Small intestine (tissue), 7 donors: ENCODE measurements around the gene TBC1D17. TPM values are rescaled to one million over a fixed set of nuclear protein-coding genes. Genes with fewer than 3 reads are reported as not detected.

Experiments used
- DNase-seq, 2 donors: peaks; one replicate each; pipeline versions ENCODE4 v3.0.0 to v3.0.0-alpha.2; 2013
- FAIRE-seq: peaks from 2 replicates; lab custom pipeline; 2012; peaks lifted over from hg19 to GRCh38; lab: Jason Lieb, UNC
- H3K27ac ChIP-seq, 3 donors: one replicate each; pipeline ENCODE4 v1.5.1; 2013; ENCODE audit warnings: low read length in 2 of 3, mild to moderate bottlenecking in 2 of 3, control low read depth in 1 of 3, inconsistent platforms in 1 of 3, low read depth in 1 of 3, moderate library complexity in 1 of 3
- H3K27me3 ChIP-seq, 3 donors: one replicate each; pipeline ENCODE4 v1.6.1; 2013; ENCODE audit warnings: low read length in 3 of 3, inconsistent platforms in 1 of 3; ENCODE audit not compliant: control insufficient read depth in 3 of 3, insufficient read depth in 3 of 3
- H3K36me3 ChIP-seq, 3 donors: one replicate each; pipeline ENCODE4 v1.6.1; 2013; ENCODE audit warnings: low read length in 3 of 3, inconsistent platforms in 1 of 3, low read depth in 1 of 3, mild to moderate bottlenecking in 1 of 3, moderate library complexity in 1 of 3; ENCODE audit not compliant: control insufficient read depth in 3 of 3, insufficient read depth in 2 of 3
- H3K4me1 ChIP-seq, 3 donors: one replicate each; pipeline ENCODE4 v1.6.1; 2013; ENCODE audit warnings: low read length in 2 of 3, inconsistent platforms in 1 of 3, low read depth in 1 of 3, mild to moderate bottlenecking in 1 of 3, moderate library complexity in 1 of 3; ENCODE audit not compliant: control insufficient read depth in 3 of 3, insufficient read depth in 2 of 3
- H3K4me3 ChIP-seq, 3 donors: one replicate each; pipeline ENCODE4 v1.5.1; 2013; ENCODE audit warnings: low read length in 3 of 3, control low read depth in 1 of 3, inconsistent platforms in 1 of 3, low read depth in 1 of 3, mild to moderate bottlenecking in 1 of 3, moderate library complexity in 1 of 3
- H3K9me3 ChIP-seq, 2 donors: one replicate each; pipeline ENCODE4 v1.6.1; 2013; ENCODE audit warnings: low read depth in 1 of 2, low read length in 1 of 2; ENCODE audit not compliant: control insufficient read depth in 2 of 2, insufficient read depth in 1 of 2
- WGBS, 3 donors: extraction: QIAGEN DNeasy Blood & Tissue Kit; methylation state at CpG; one replicate each; pipeline ENCODE4 v1.1.7; 2013; 5-methylcytosine and 5-hydroxymethylcytosine counted together
- polyA plus RNA-seq, 4 donors: library from polyadenylated mRNA; stranded (reverse) in 3 of 4; unstranded in 1 of 4; fragments of 200-250 nt in 3 of 4; fragments of 120-200 nt in 1 of 4; gene quantifications; one replicate each; pipeline versions ENCODE4 v1.2.1 to v1.2.3, GENCODE V29; 2013
- donor health status: healthy with polysubstance abuse.
- donor health status: control.
- donor health status: control.
- donor health status: Bipolar disorder and iron deficiency.
- donor health status: healthy.

TBC1D17 gene
- polyA plus RNA-seq, 4 donors: 23.6 to 52.6 (median 36.4) TPM

DNA sequence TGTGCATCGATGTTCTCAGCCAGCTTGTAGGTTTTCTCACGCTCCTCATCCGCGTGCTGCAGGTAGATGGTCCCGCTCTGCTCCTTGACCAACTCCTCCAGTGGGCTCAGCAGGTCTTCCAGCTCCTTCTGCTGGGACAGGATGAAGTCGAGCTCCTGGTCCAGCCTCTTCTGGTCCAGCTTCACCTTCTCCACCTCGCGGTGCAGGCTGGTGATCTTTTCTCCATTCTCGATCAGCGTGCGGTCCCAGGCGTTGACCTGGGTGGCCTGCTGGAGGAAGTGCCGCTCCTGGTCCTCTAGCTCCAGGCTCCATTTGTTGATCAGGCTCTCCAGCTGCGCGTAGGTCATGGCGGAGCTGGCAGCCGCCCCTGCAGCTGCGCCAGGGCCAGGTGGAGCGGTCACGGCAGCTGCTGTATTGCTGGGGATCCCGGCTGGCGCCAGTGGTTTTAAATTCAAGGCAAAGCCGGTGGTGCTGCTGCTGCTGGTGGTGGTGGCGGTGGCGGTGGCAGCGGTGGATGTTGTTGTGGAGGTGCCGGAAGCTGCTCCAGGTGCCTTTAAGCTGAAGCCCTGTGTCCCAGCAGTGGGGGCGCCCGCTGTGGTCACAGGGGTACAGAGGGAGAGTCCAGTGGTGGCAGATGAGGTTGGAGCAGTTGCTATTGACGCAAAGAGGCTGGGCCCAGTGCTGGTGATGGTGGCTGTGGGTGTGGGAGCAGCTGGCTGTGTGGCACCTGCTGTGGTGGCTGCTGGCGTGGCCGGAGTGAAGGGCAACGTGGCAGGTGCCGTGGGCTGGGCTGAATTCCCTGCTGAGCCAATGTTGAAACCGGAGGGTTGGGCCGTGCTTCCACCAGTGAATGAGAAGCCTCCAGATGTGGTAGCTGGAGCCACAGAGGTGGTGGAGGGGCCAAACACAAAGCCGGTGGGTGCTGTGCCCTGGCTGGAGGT lies 31.2 kb downstream of the TBC1D17 start:
- Histone ChIP-seq H3K9me3 (no peaks in the 10 kb centered on the region), H3K36me3 (peaks cover 6 to 69% (median 8%) of the 10 kb centered on the region in 3 donors), H3K27ac (no peak overlapping the region), H3K4me3 (no peak overlapping the region), H3K27me3 (no peaks in the 10 kb centered on the region), H3K4me1 (no peaks in the 10 kb centered on the region)
- FAIRE-seq (no peak), DNase-seq (no peak)
- WGBS, 3 donors: 96 to 97% (median 96%) methylated on average over 36 to 37 of the region's 37 CpGs

DNA sequence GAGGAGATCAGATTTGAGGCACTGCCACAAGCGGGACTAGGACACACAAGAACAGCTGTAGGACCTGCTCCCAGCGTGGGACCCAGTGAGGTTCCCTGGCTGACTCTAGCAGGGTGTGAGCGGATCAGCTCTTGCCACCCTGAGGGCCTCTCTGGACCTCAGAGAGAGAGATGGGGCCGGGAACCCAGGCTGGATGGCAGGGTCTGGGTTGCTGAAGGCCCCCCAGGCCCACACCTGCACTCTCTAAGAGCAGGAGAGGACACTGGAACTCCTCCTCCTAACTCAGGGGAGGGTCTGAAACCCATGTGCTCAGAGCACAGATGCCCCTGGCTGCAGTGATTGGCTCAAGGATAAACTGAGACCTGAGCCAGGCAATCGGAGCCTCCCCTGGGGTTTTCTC lies 32.7 kb downstream of the TBC1D17 start:
- Histone ChIP-seq H3K27ac (no peak overlapping the region), H3K9me3 (peaks cover 0 to 2% of the 10 kb centered on the region in 2 donors), H3K4me1 (no peaks in the 10 kb centered on the region), H3K27me3 (no peaks in the 10 kb centered on the region), H3K4me3 (no peak overlapping the region), H3K36me3 (peaks cover 6 to 81% (median 8%) of the 10 kb centered on the region in 3 donors)
- WGBS, 3 donors: 87 to 92% (median 90%) methylated on average over 5 of the region's 5 CpGs
- FAIRE-seq: no peak
- DNase-seq: no peak

DNA sequence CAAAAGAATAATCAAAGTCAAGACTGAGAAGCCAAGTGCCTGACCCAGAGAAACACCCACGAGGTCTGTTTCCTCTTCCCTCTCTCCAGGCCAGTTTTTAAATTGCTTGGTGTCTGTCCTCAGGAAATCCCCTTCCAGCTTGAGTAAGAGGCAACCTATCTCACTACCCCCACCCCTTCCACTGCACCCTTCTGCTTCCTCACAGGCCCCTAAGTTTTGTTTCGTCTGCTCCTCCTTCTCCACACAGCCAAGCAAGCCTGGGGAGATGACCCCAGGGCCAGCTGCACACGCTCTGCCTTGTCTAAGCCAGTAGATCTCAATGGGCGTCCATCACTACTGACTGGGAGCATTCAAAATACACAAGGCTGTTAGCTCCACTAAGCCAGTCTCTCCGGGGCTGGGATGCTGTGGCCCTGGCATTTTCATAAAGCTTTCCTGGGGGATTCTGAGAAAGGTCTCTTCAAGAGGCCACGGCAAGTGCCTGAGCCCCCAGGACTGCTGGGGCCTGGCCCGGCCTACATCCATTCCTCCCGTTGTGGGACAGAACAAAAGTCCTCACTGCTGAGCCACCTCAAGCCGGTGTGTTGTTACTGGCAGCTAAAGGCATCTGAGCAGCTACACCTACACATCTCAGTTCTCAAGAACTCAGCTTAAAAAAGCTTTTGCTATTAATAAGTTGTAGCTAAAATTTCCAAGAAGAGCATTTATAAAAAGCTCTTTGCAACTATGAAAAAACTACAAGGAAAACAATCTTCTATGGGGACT lies 34.1 kb downstream of the TBC1D17 start:
- Histone ChIP-seq H3K36me3 (peaks cover 6 to 85% (median 8%) of the 10 kb centered on the region in 3 donors), H3K27ac (no peak overlapping the region), H3K9me3 (peaks cover 0 to 9% of the 10 kb centered on the region in 2 donors), H3K27me3 (no peaks in the 10 kb centered on the region), H3K4me1 (no peaks in the 10 kb centered on the region), H3K4me3 (no peak overlapping the region)
- FAIRE-seq (no peak), DNase-seq (no peak)
- 59 to 74% (median 70%) methylated on average over 9 of the region's 9 CpGs for WGBS, 3 donors

DNA sequence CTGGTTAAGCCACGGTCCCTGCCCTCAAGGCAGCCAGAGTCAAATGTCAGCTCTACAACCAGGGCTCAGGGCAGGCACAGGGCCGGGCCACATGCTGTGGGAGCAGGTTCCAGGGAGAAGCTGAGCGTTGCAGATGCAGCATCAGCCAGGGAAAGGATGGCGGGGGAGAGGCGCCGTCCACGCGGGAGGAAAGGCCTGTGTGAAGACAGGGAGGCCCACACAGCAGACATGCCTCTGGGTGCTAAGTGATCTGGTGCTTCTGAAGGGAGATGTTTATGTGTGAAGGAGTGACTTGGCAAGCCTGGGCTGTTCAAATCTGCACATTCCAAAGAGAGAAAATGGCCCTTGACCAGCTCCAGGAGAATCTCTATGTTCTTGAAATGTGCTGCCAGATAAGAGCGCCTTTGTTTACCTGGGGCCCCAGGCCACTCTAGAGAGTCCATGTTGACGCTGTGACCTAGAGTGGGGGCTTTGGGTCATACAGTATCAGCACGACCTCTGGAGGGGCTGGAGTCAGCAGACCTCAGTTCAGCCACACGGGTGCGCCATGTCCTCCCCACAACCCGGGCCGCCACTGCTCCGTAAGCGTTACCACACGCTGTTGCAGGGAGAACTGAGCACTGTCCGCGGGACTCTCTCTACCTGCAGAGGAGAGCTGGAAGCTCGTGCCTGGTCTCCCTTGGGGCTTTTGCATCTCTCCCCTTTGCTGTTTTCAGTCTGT lies 35.6 kb downstream of the TBC1D17 start:
- no peak for FAIRE-seq
- 82 to 93% (median 90%) methylated on average over 20 to 21 of the region's 21 CpGs for WGBS, 3 donors

DNA sequence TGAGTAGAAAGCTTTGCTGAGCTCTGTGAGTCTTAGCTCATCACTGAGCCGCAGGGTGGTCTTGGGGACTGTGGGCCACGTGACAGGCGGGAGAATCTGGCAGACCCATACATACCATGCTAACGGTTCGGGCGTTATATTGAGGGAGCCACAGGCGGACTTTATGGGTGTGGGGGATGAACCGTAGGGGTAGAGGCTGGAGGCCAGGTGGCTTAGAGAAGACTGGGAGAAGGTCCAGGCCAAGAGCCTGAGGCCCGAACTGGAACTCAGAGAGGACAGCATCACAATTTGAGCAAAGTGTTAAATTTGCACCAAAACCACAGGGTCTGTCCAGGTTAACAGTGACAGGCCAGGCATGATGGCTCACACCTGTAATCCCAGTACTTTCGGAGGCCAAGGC lies 36.2 kb downstream of the TBC1D17 start:
- WGBS, 3 donors: 90 to 93% (median 91%) methylated on average over 10 of the region's 10 CpGs
- Histone ChIP-seq H3K4me3 (no peak overlapping the region), H3K36me3 (peaks cover under 1 to 85% (median 6%) of the 10 kb centered on the region in 3 donors)

More for the DNA sequence above, 35.6 kb downstream of the TBC1D17 start:
- H3K27me3 ChIP-seq: no peaks in the 10 kb centered on the region
- H3K9me3 ChIP-seq: peaks cover 0 to 9% of the 10 kb centered on the region in 2 donors
- H3K36me3 ChIP-seq: peaks cover 6 to 86% (median 8%) of the 10 kb centered on the region in 3 donors
- no peaks in the 10 kb centered on the region for H3K4me1 ChIP-seq
- no peak overlapping the region for H3K4me3 ChIP-seq
- DNase-seq: peak in 1 of 2 donors; percentile 26
- no peak overlapping the region for H3K27ac ChIP-seq

DNA sequence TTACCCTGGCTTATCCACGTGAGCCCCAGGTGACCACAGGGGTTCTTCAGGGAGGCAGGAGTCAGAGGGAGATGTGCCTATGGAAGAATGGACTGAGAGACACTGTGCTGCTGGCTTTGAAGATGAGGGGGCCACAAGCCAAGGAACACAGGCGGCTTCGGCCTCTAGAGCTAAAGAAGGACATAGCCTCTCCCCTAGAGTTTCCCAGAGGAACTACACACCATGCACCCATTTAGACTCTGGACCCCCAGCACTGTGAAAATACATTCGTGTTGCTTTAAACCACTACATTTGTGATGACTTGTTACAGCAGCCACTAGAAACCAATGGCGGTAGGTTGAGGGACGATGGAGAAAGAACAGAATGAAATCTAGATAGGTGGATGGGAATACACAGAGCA lies 37.8 kb downstream of the TBC1D17 start:
- no peak for DNase-seq
- no peak overlapping the region for H3K27ac ChIP-seq
- H3K4me3 ChIP-seq: no peak overlapping the region
- no peaks in the 10 kb centered on the region for H3K4me1 ChIP-seq
- FAIRE-seq: no peak
- peaks cover 0 to 79% (median 4%) of the 10 kb centered on the region in 3 donors for H3K36me3 ChIP-seq
- H3K9me3 ChIP-seq: peaks cover 0 to 9% of the 10 kb centered on the region in 2 donors
- 97 to 98% (median 97%) methylated on average over 6 of the region's 6 CpGs for WGBS, 3 donors
- H3K27me3 ChIP-seq: no peaks in the 10 kb centered on the region

More for the DNA sequence above, 36.2 kb downstream of the TBC1D17 start:
- Histone ChIP-seq H3K27me3 (no peaks in the 10 kb centered on the region), H3K27ac (no peak overlapping the region), H3K4me1 (no peaks in the 10 kb centered on the region), H3K9me3 (peaks cover 0 to 9% of the 10 kb centered on the region in 2 donors)
- FAIRE-seq (no peak), DNase-seq (no peak)

DNA sequence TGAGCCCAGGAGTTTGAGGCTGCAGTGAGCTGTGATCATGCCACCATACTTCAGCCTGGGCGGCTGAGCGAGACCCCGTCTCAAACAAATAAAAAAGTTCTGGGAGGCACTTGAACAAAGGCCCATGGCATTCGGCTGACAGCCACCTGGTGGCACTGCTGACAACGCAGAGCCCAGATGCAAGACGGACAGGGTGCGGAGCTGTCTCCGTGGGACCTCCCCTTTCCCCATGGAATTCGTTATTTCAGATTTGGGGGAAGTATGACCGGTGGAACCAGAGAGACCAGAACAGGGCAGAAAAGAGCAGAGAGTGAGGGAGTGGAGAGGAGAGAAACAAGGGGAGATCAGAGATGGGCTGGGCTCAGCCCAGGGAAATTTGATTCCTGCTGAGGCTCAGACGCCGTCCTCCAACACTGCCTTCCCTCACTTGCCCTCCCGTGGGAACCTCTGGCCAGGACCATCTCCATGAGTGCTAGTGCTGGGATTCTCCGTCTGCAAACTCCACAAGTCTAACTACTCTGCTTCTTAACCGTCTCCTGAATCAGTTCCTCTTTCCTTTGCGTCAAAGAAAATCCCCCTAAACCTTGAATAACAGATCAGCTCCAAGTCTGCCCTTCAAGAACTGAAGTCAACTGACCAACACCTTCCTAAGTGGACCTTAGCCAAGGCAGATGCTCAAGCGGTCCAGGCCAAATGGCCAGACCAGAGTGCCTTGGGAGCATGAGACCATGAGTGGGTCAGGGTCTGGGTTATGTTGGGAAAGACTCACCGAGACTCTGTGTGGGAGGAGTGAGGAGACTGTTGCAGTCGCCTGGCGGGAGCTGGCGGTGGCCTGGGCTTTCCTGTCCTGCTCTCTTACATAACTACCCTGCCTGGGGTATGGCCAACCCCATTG lies 39.6 kb downstream of the TBC1D17 start:
- 86 to 88% (median 88%) methylated on average over 21 of the region's 21 CpGs for WGBS, 3 donors
- Histone ChIP-seq H3K36me3 (peaks cover 0 to 85% (median 4%) of the 10 kb centered on the region in 3 donors), H3K4me3 (no peak overlapping the region), H3K27ac (no peak overlapping the region), H3K4me1 (no peaks in the 10 kb centered on the region), H3K27me3 (no peaks in the 10 kb centered on the region), H3K9me3 (peaks cover 0 to 9% of the 10 kb centered on the region in 2 donors)
- DNase-seq: no peak
- no peak for FAIRE-seq
